GM23248 (cell line): ENCODE data around the gene SCP2. TPM values are rescaled to one million over a fixed set of nuclear protein-coding genes. Genes with fewer than 3 reads are reported as not detected.
"Not testable (repeated sequence)": the region's sequence is repeated elsewhere in the genome, so short reads cannot be mapped to it uniquely, and the experiment has no call there.

ENCODE experiments used
- DNase-seq: peaks from one replicate; pipeline ENCODE4 v3.0.0-alpha.2; 2015
- H2AFZ ChIP-seq: fragments of 200-600 bp; sonication (generic); 2 replicates; pipeline ENCODE4 v1.6.1; 2016; ENCODE audit warnings: antibody characterized with exemption
- H3F3A ChIP-seq: fragments of 200-600 bp; sonication (generic); 2 replicates; pipeline ENCODE4 v1.6.1; 2016; ENCODE audit warnings: mild to moderate bottlenecking, antibody characterized with exemption, mixed run types; ENCODE audit not compliant: insufficient read depth
- H3K27ac ChIP-seq: fragments of 200-600 bp; sonication (generic); 2 replicates; pipeline ENCODE4 v1.5.1; 2016; ENCODE audit warnings: mild to moderate bottlenecking
- H3K27me3 ChIP-seq: fragments of 200-600 bp; sonication (generic); replicated peaks from 2 replicates; pipeline ENCODE4 v1.6.1; 2016; ENCODE audit warnings: mild to moderate bottlenecking; ENCODE audit not compliant: insufficient read depth
- H3K36me3 ChIP-seq: fragments of 200-600 bp; sonication (generic); 2 replicates; pipeline ENCODE4 v1.6.1; 2016; ENCODE audit warnings: low read depth, mild to moderate bottlenecking
- H3K4me1 ChIP-seq: fragments of 200-600 bp; sonication (generic); 2 replicates; pipeline ENCODE4 v1.6.1; 2016; ENCODE audit warnings: mild to moderate bottlenecking; ENCODE audit not compliant: insufficient read depth
- H3K4me2 ChIP-seq: fragments of 200-600 bp; sonication (generic); one replicate; pipeline ENCODE4 v1.6.1; 2016; ENCODE audit warnings: mild to moderate bottlenecking; ENCODE audit not compliant: unreplicated experiment
- H3K4me3 ChIP-seq: fragments of 200-600 bp; sonication (generic); 2 replicates; pipeline ENCODE4 v1.5.1; 2016; ENCODE audit warnings: mild to moderate bottlenecking
- H3K79me2 ChIP-seq: fragments of 200-600 bp; sonication (generic); 2 replicates; pipeline ENCODE4 v1.6.1; 2016; ENCODE audit warnings: mild to moderate bottlenecking; ENCODE audit not compliant: insufficient read depth
- H3K9ac ChIP-seq: fragments of 200-600 bp; sonication (generic); 2 replicates; pipeline ENCODE4 v1.6.1; 2016; ENCODE audit warnings: mild to moderate bottlenecking
- H3K9me2 ChIP-seq: fragments of 200-600 bp; sonication (generic); 2 replicates; pipeline ENCODE4 v1.6.1; 2016; ENCODE audit warnings: mixed run types, mild to moderate bottlenecking, moderate library complexity; ENCODE audit not compliant: insufficient read depth
- H3K9me3 ChIP-seq: fragments of 200-600 bp; sonication (generic); one replicate; pipeline ENCODE4 v1.6.1; 2017; ENCODE audit warnings: low read depth
- H4K20me1 ChIP-seq: fragments of 200-600 bp; sonication (generic); 2 replicates; pipeline ENCODE4 v1.6.0; 2016; ENCODE audit not compliant: insufficient read depth
- EZH2 ChIP-seq: fragments of 200-600 bp; sonication (generic); IDR thresholded peaks from 2 replicates; pipeline ENCODE4 v1.6.1; 2018; ENCODE audit warnings: antibody characterized with exemption, mild to moderate bottlenecking; ENCODE audit not compliant: insufficient read depth, poor library complexity, severe bottlenecking
- EZH2phosphoT487 ChIP-seq: fragments of 200-600 bp; sonication (generic); IDR thresholded peaks from 2 replicates; pipeline ENCODE4 v1.6.1; 2018; ENCODE audit warnings: antibody characterized with exemption, moderate library complexity, mild to moderate bottlenecking, low read depth; ENCODE audit not compliant: insufficient read depth
- WGBS, 2 experiments: methylation state at CpG; one replicate each; pipeline ENCODE4 v1.1.6; 2015 to 2017; ENCODE audit warnings: low lambda C conversion rate in 2 of 2, low coverage in 1 of 2; ENCODE audit errors: missing lambda C conversion rate in 2 of 2; 5-methylcytosine and 5-hydroxymethylcytosine counted together
- in situ Hi-C: fragments of 300-500 bp; cut with MboI; formaldehyde crosslinking; loops from 2 replicates; pipeline ENCODE4 v1.15.0; 2020
- polyA plus RNA-seq: library from polyadenylated mRNA; unstranded; fragments of >200 nt; fragmentation: Nextera tagmentation; extraction: Ambion mirVana; gene quantifications from 2 replicates; pipeline ENCODE4 v1.2.1, GENCODE V29; 2016
- total RNA-seq: library from RNA; depleted of rRNA; stranded (reverse); fragments of >200 nt; shearing (Covaris generic); gene quantifications from 2 replicates; pipeline ENCODE4 v1.2.3, GENCODE V29; 2014

The SCP2 gene
- total and polyA plus RNA-seq, 2 experiments from 2014 or later, result 209 to 257 TPM

- Histone ChIP-seq H3K36me3 (0 out of 2 replicates have a peak, but pooled peaks cover 3% of the 10 kb centered on the region), H3K4me2 (peak overlapping the region; percentile 26), H3K27ac (no peak overlapping the region), H3K27me3 (no peaks in the 10 kb centered on the region), H3K9me3 (no peaks in the 10 kb centered on the region), H2AFZ (no peak overlapping the region), H3K9ac (no peak overlapping the region), H3F3A (no peaks in the 10 kb centered on the region), H3K4me1 (no peaks in the 10 kb centered on the region; the same call in 1 of the 2 replicates), H3K9me2 (no peaks in the 10 kb centered on the region), H3K4me3 (no peak overlapping the region), H3K79me2 (peaks cover 6% of the 10 kb centered on the region; the same call in 1 of the 2 replicates), H4K20me1 (no peaks in the 10 kb centered on the region)
- no peak for TF ChIP-seq EZH2
- no peak for TF ChIP-seq EZH2phosphoT487
- no peak for DNase-seq
- in situ Hi-C loops, result no loop called here
- 92 to 94% methylated on average over 1 of the region's 1 CpG for WGBS, 2 experiments
These were observed 20.4 kb downstream of the SCP2 start for GRCh38 chr1:52947490-52947889.

DNA sequence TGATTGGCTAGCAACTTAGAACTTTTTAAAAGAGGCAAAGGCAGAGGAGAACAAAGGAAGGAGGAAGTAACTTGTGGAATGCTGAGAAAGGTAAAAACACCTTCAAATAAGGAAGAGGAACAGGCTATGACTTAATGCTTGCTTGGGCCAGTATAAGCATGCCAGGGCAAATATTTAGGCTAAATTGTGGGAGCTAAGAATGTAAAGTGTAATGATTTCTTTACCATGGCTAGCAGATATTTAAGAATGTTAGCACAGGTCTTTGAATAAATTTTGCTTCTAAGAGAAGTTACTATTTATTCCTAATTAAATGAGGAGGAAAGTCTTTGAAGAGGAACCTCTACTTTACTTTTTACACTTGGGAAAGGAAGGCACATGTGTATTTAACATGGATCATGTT is 22.5 kb downstream of the SCP2 start:
- H4K20me1 ChIP-seq, H3K36me3 ChIP-seq, H3K4me1 ChIP-seq, H3K27ac ChIP-seq, H3K4me2 ChIP-seq, H2AFZ ChIP-seq, H3K9ac ChIP-seq, H3F3A ChIP-seq, in situ Hi-C loops, DNase-seq, H3K9me2 ChIP-seq, H3K4me3 ChIP-seq, H3K79me2 ChIP-seq, H3K9me3 ChIP-seq, H3K27me3 ChIP-seq: not testable (repeated sequence)

GRCh38 chr1:52952112-52952511 is 25.0 kb downstream of the SCP2 start:
- Histone ChIP-seq H3K27ac (no peak overlapping the region), H3K79me2 (no peaks in the 10 kb centered on the region), H3K36me3 (0 out of 2 replicates have a peak, but pooled peaks cover 3% of the 10 kb centered on the region), H3K4me1 (peaks cover 19% of the 10 kb centered on the region), H3F3A (peaks cover 14% of the 10 kb centered on the region; the same call in 1 of the 2 replicates), H3K27me3 (no peaks in the 10 kb centered on the region), H3K4me3 (no peak overlapping the region), H3K9ac (no peak overlapping the region), H2AFZ (no peak overlapping the region), H3K9me2 (no peaks in the 10 kb centered on the region), H3K9me3 (no peaks in the 10 kb centered on the region), H4K20me1 (no peaks in the 10 kb centered on the region), H3K4me2 (no peak overlapping the region)
- TF ChIP-seq EZH2 (no peak), EZH2phosphoT487 (no peak)
- DNase-seq, result no peak
- 85% methylated on average over 2 of the region's 2 CpGs for WGBS, 2 experiments
- in situ Hi-C loops, result no loop called here

DNA sequence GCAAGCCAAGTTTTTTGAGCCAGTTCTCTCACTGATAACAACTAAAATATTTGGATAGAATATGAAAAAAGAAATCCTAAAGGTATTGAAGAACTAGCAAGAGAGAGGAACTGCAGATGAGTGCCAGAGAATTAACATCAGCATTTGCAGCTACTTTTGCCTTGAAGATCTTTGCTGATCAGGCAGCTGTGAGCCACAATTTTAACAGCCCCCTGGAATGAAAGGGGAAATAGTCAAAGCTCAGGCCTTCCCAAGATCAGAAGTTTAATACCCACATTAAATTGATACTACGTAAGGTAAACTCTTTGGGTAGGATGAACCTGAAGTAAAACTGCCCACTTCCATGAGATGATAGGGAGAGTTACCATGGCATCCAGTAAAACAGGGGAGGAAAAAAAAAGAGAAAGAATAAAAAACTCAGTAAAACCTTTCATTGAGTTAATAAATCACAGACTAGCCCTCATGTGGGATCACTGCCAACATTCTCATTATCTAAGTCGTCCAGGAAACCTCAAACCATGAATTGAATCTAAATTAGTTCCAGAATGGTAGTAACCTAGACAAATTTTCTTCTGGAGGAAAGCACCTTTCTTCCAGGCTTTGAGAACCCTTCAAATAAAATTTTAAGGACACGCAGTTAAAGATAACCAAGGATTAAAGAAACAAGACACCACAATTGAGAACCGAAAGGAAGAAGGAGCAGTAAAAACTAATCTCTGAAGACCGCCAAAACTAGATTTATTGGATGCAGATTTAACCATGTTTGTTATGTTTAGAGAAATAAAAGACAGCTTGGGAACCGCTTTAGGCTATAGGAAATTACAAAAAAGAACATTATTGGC is 28.3 kb downstream of the SCP2 start:
- peak overlapping the region; percentile 22 for H2AFZ ChIP-seq
- H3K4me1 ChIP-seq, result peaks cover 19% of the 10 kb centered on the region
- peak overlapping the region; percentile 34 for H3K9ac ChIP-seq
- H3K27ac ChIP-seq, result peak overlapping the region; percentile 52
- DNase-seq, result peak; percentile 92
- TF ChIP-seq EZH2, result no peak
- TF ChIP-seq EZH2phosphoT487, result 0 out of 2 replicates have a peak, but pooled peaks have one; percentile 53
- H3K36me3 ChIP-seq, result no peaks in the 10 kb centered on the region
- in situ Hi-C loops, result no loop called here
- H3K27me3 ChIP-seq, result no peaks in the 10 kb centered on the region
- no peaks in the 10 kb centered on the region for H4K20me1 ChIP-seq
- H3K4me3 ChIP-seq, result peak overlapping the region; percentile 36; the same call in 1 of the 2 replicates
- no peaks in the 10 kb centered on the region for H3K79me2 ChIP-seq
- 7 to 10% methylated on average over 6 of the region's 6 CpGs for WGBS, 2 experiments
- no peaks in the 10 kb centered on the region for H3K9me3 ChIP-seq
- H3K9me2 ChIP-seq, result no peaks in the 10 kb centered on the region
- H3F3A ChIP-seq, result peaks cover 14% of the 10 kb centered on the region; the same call in 1 of the 2 replicates
- H3K4me2 ChIP-seq, result peak overlapping the region; percentile 80
